ENCODE measurements around the gene GALNT9.

The GALNT9 gene

GRCh38 chr12:132194556-132194955 lies 134.8 kb downstream of the GALNT9 start:
- 67 to 69% methylated on average over 8 of the region's 8 CpGs for WGBS, 2 experiments
- peaks cover 31% of the 10 kb centered on the region for H3K27me3 ChIP-seq (ENCODE audit: control insufficient read depth, insufficient read depth, low read length, poor library complexity, severe bottlenecking)

GRCh38 chr12:132194056-132194455 lies 135.3 kb downstream of the GALNT9 start:
- Histone ChIP-seq H3K4me1 (ENCODE audit: control insufficient read depth, insufficient read depth, low read length) (no peaks in the 10 kb centered on the region), H3K4me3 (ENCODE audit: insufficient read depth, low read depth, low read length) (no peak overlapping the region), H3K27ac (ENCODE audit: insufficient read depth, low read depth, low read length, poor library complexity, severe bottlenecking) (no peak overlapping the region), H3K27me3 (ENCODE audit: control insufficient read depth, insufficient read depth, low read length, poor library complexity, severe bottlenecking) (peaks cover 36% of the 10 kb centered on the region), H3K9me3 (ENCODE audit: control insufficient read depth, low read length) (peaks cover 2% of the 10 kb centered on the region), H3K36me3 (ENCODE audit: control insufficient read depth, insufficient read depth, low read length) (no peaks in the 10 kb centered on the region)
- WGBS, 2 experiments, result 60% methylated on average over 10 of the region's 10 CpGs

More at GRCh38 chr12:132194556-132194955, 134.8 kb downstream of the GALNT9 start:
- Histone ChIP-seq H3K4me3 (ENCODE audit: insufficient read depth, low read depth, low read length) (no peak overlapping the region), H3K9me3 (ENCODE audit: control insufficient read depth, low read length) (peaks cover 2% of the 10 kb centered on the region), H3K36me3 (ENCODE audit: control insufficient read depth, insufficient read depth, low read length) (no peaks in the 10 kb centered on the region), H3K4me1 (ENCODE audit: control insufficient read depth, insufficient read depth, low read length) (no peaks in the 10 kb centered on the region), H3K27ac (ENCODE audit: insufficient read depth, low read depth, low read length, poor library complexity, severe bottlenecking) (no peak overlapping the region)

- H3K4me3 ChIP-seq (ENCODE audit: insufficient read depth, low read depth, low read length), result no peak overlapping the region
- H3K27ac ChIP-seq (ENCODE audit: insufficient read depth, low read depth, low read length, poor library complexity, severe bottlenecking), result no peak overlapping the region
- 74 to 75% methylated on average over 31 of the region's 31 CpGs for WGBS, 2 experiments
- no peaks in the 10 kb centered on the region for H3K4me1 ChIP-seq (ENCODE audit: control insufficient read depth, insufficient read depth, low read length)
- H3K27me3 ChIP-seq (ENCODE audit: control insufficient read depth, insufficient read depth, low read length, poor library complexity, severe bottlenecking), result peaks cover 56% of the 10 kb centered on the region
- peaks cover 2% of the 10 kb centered on the region for H3K9me3 ChIP-seq (ENCODE audit: control insufficient read depth, low read length)
- no peaks in the 10 kb centered on the region for H3K36me3 ChIP-seq (ENCODE audit: control insufficient read depth, insufficient read depth, low read length)
Observed at GRCh38 chr12:132191715-132192553, 137.5 kb downstream of the GALNT9 start.

GRCh38 chr12:132190834-132191500 lies 138.4 kb downstream of the GALNT9 start:
- 84% methylated on average over 30 of the region's 30 CpGs for WGBS, 2 experiments
- Histone ChIP-seq H3K27me3 (ENCODE audit: control insufficient read depth, insufficient read depth, low read length, poor library complexity, severe bottlenecking) (peaks cover 63% of the 10 kb centered on the region), H3K4me3 (ENCODE audit: insufficient read depth, low read depth, low read length) (no peak overlapping the region), H3K36me3 (ENCODE audit: control insufficient read depth, insufficient read depth, low read length) (no peaks in the 10 kb centered on the region), H3K9me3 (ENCODE audit: control insufficient read depth, low read length) (peaks cover 2% of the 10 kb centered on the region), H3K4me1 (ENCODE audit: control insufficient read depth, insufficient read depth, low read length) (no peaks in the 10 kb centered on the region), H3K27ac (ENCODE audit: insufficient read depth, low read depth, low read length, poor library complexity, severe bottlenecking) (no peak overlapping the region)

- Histone ChIP-seq H3K27ac (ENCODE audit: insufficient read depth, low read depth, low read length, poor library complexity, severe bottlenecking) (no peak overlapping the region), H3K4me3 (ENCODE audit: insufficient read depth, low read depth, low read length) (peak overlapping the region; percentile 22), H3K27me3 (ENCODE audit: control insufficient read depth, insufficient read depth, low read length, poor library complexity, severe bottlenecking) (peaks cover 71% of the 10 kb centered on the region), H3K4me1 (ENCODE audit: control insufficient read depth, insufficient read depth, low read length) (no peaks in the 10 kb centered on the region), H3K36me3 (ENCODE audit: control insufficient read depth, insufficient read depth, low read length) (no peaks in the 10 kb centered on the region), H3K9me3 (ENCODE audit: control insufficient read depth, low read length) (peaks cover 2% of the 10 kb centered on the region)
- 64 to 65% methylated on average over 59 of the region's 59 CpGs for WGBS, 2 experiments
Observed at GRCh38 chr12:132190012-132190755, 139.2 kb downstream of the GALNT9 start.

- Histone ChIP-seq H3K27ac (ENCODE audit: insufficient read depth, low read depth, low read length, poor library complexity, severe bottlenecking) (no peak overlapping the region), H3K4me1 (ENCODE audit: control insufficient read depth, insufficient read depth, low read length) (no peaks in the 10 kb centered on the region), H3K4me3 (ENCODE audit: insufficient read depth, low read depth, low read length) (peak overlapping the region; percentile 22), H3K27me3 (ENCODE audit: control insufficient read depth, insufficient read depth, low read length, poor library complexity, severe bottlenecking) (peaks cover 77% of the 10 kb centered on the region), H3K9me3 (ENCODE audit: control insufficient read depth, low read length) (peaks cover 2% of the 10 kb centered on the region), H3K36me3 (ENCODE audit: control insufficient read depth, insufficient read depth, low read length) (no peaks in the 10 kb centered on the region)
- WGBS, 2 experiments, result 37 to 39% methylated on average over 69 of the region's 69 CpGs
Observed at GRCh38 chr12:132189378-132190011, 139.9 kb downstream of the GALNT9 start.

- peak overlapping the region; percentile 22 for H3K4me3 ChIP-seq (ENCODE audit: insufficient read depth, low read depth, low read length)
- H3K27me3 ChIP-seq (ENCODE audit: control insufficient read depth, insufficient read depth, low read length, poor library complexity, severe bottlenecking), result peaks cover 83% of the 10 kb centered on the region
- WGBS, 2 experiments, result 51 to 52% methylated on average over 20 of the region's 20 CpGs
Observed at GRCh38 chr12:132188916-132189325, 140.5 kb downstream of the GALNT9 start.

GRCh38 chr12:132188451-132188901 lies 140.9 kb downstream of the GALNT9 start:
- H3K4me1 ChIP-seq (ENCODE audit: control insufficient read depth, insufficient read depth, low read length), result no peaks in the 10 kb centered on the region
- H3K9me3 ChIP-seq (ENCODE audit: control insufficient read depth, low read length), result peaks cover 2% of the 10 kb centered on the region
- no peaks in the 10 kb centered on the region for H3K36me3 ChIP-seq (ENCODE audit: control insufficient read depth, insufficient read depth, low read length)
- peaks cover 86% of the 10 kb centered on the region for H3K27me3 ChIP-seq (ENCODE audit: control insufficient read depth, insufficient read depth, low read length, poor library complexity, severe bottlenecking)
- no peak overlapping the region for H3K4me3 ChIP-seq (ENCODE audit: insufficient read depth, low read depth, low read length)
- H3K27ac ChIP-seq (ENCODE audit: insufficient read depth, low read depth, low read length, poor library complexity, severe bottlenecking), result no peak overlapping the region
- WGBS, 2 experiments, result 83% methylated on average over 21 of the region's 21 CpGs

More at GRCh38 chr12:132188916-132189325, 140.5 kb downstream of the GALNT9 start:
- Histone ChIP-seq H3K9me3 (ENCODE audit: control insufficient read depth, low read length) (peaks cover 2% of the 10 kb centered on the region), H3K36me3 (ENCODE audit: control insufficient read depth, insufficient read depth, low read length) (no peaks in the 10 kb centered on the region), H3K4me1 (ENCODE audit: control insufficient read depth, insufficient read depth, low read length) (no peaks in the 10 kb centered on the region), H3K27ac (ENCODE audit: insufficient read depth, low read depth, low read length, poor library complexity, severe bottlenecking) (no peak overlapping the region)

- WGBS, 2 experiments, result 89 to 91% methylated on average over 35 of the region's 35 CpGs
- Histone ChIP-seq H3K27me3 (ENCODE audit: control insufficient read depth, insufficient read depth, low read length, poor library complexity, severe bottlenecking) (peaks cover 86% of the 10 kb centered on the region), H3K36me3 (ENCODE audit: control insufficient read depth, insufficient read depth, low read length) (no peaks in the 10 kb centered on the region), H3K4me3 (ENCODE audit: insufficient read depth, low read depth, low read length) (no peak overlapping the region), H3K27ac (ENCODE audit: insufficient read depth, low read depth, low read length, poor library complexity, severe bottlenecking) (no peak overlapping the region), H3K9me3 (ENCODE audit: control insufficient read depth, low read length) (peaks cover 2% of the 10 kb centered on the region), H3K4me1 (ENCODE audit: control insufficient read depth, insufficient read depth, low read length) (no peaks in the 10 kb centered on the region)
Observed at GRCh38 chr12:132187646-132188450, 141.5 kb downstream of the GALNT9 start.

Data from ectodermal cell (in vitro differentiated cells).